Skin epidermis (tissue), 12 donors: ENCODE data around the gene EML4.
"Not testable (repeated sequence)": the region's sequence is repeated elsewhere in the genome, so short reads cannot be mapped to it uniquely, and the experiment has no call there.

Experiments used
- H3K27ac ChIP-seq, 21 experiments: fragments of 200-600 bp; sonication (generic) in 11 of 21; one replicate each; pipeline ENCODE4 v1.5.0; 2020; ENCODE audit warnings: mild to moderate bottlenecking in 3 of 21, inconsistent platforms in 2 of 21, moderate library complexity in 2 of 21
- H3K4me3 ChIP-seq, 7 experiments: fragments of 200-600 bp; sonication (generic) in 2 of 7; one replicate each; pipeline ENCODE4 v1.5.0; 2020; ENCODE audit warnings: inconsistent platforms in 2 of 7, mild to moderate bottlenecking in 2 of 7, moderate library complexity in 1 of 7

Gene EML4

GRCh38 chr2:42239811-42240210 lies 70.7 kb downstream of the EML4 start:
- no peak overlapping the region for H3K27ac ChIP-seq
- H3K4me3 ChIP-seq: no peak overlapping the region

- no peak overlapping the region for H3K4me3 ChIP-seq
- H3K27ac ChIP-seq: no peak overlapping the region
Observed at GRCh38 chr2:42241517-42241916, 72.4 kb downstream of the EML4 start.

- no peak overlapping the region for H3K27ac ChIP-seq
- no peak overlapping the region for H3K4me3 ChIP-seq
Observed at GRCh38 chr2:42243297-42243696, 74.1 kb downstream of the EML4 start.

- no peak overlapping the region for H3K27ac ChIP-seq
- no peak overlapping the region for H3K4me3 ChIP-seq
Observed at GRCh38 chr2:42244520-42244919, 75.4 kb downstream of the EML4 start.

GRCh38 chr2:42245396-42245795 lies 76.2 kb downstream of the EML4 start:
- H3K4me3 ChIP-seq: no peak overlapping the region
- H3K27ac ChIP-seq: no peak overlapping the region

GRCh38 chr2:42246562-42246961 lies 77.4 kb downstream of the EML4 start:
- Histone ChIP-seq H3K4me3 (no peak overlapping the region), H3K27ac (no peak overlapping the region)

- Histone ChIP-seq H3K4me3 (no peak overlapping the region), H3K27ac (no peak overlapping the region)
Observed at GRCh38 chr2:42248846-42249245, 79.7 kb downstream of the EML4 start.

GRCh38 chr2:42249284-42249683 lies 80.1 kb downstream of the EML4 start:
- H3K27ac ChIP-seq: no peak overlapping the region
- H3K4me3 ChIP-seq: no peak overlapping the region

- Histone ChIP-seq H3K4me3 (no peak overlapping the region), H3K27ac (no peak overlapping the region)
Observed at GRCh38 chr2:42249887-42250286, 80.7 kb downstream of the EML4 start.

- H3K4me3 ChIP-seq: no peak overlapping the region
- no peak overlapping the region for H3K27ac ChIP-seq
Observed at GRCh38 chr2:42250925-42251324, 81.8 kb downstream of the EML4 start.

GRCh38 chr2:42252464-42252863 lies 83.3 kb downstream of the EML4 start:
- no peak overlapping the region for H3K27ac ChIP-seq

GRCh38 chr2:42254186-42254895 lies 85.2 kb downstream of the EML4 start:
- Histone ChIP-seq H3K27ac (no peak overlapping the region), H3K4me3 (no peak overlapping the region)

More at GRCh38 chr2:42252464-42252863, 83.3 kb downstream of the EML4 start:
- H3K4me3 ChIP-seq: no peak overlapping the region

- H3K27ac ChIP-seq: peak overlapping the region in 2 of 21 experiments; percentile 13 to 67
- H3K4me3 ChIP-seq: no peak overlapping the region
Observed at GRCh38 chr2:42256505-42256904, 87.4 kb downstream of the EML4 start.

GRCh38 chr2:42261518-42262195 lies 92.5 kb downstream of the EML4 start:
- Histone ChIP-seq H3K27ac (no peak overlapping the region), H3K4me3 (no peak overlapping the region)

GRCh38 chr2:42266236-42266635 lies 97.1 kb downstream of the EML4 start:
- Histone ChIP-seq H3K27ac (no peak overlapping the region), H3K4me3 (no peak overlapping the region)

- Histone ChIP-seq H3K27ac (no peak overlapping the region), H3K4me3 (no peak overlapping the region)
Observed at GRCh38 chr2:42267530-42267929, 98.4 kb downstream of the EML4 start.

GRCh38 chr2:42268528-42269151 lies 99.5 kb downstream of the EML4 start:
- Histone ChIP-seq H3K27ac (no peak overlapping the region), H3K4me3 (no peak overlapping the region)

- H3K4me3 ChIP-seq: no peak overlapping the region
- peak overlapping the region in 1 of 21 experiments; percentile 1 for H3K27ac ChIP-seq
Observed at GRCh38 chr2:42270757-42271156, 101.6 kb downstream of the EML4 start.

- peak overlapping the region in 1 of 21 experiments; percentile 1 for H3K27ac ChIP-seq
- H3K4me3 ChIP-seq: not testable (repeated sequence)
Observed at GRCh38 chr2:42271246-42271645, 102.1 kb downstream of the EML4 start.

GRCh38 chr2:42274863-42275262 lies 105.7 kb downstream of the EML4 start:
- Histone ChIP-seq H3K27ac (no peak overlapping the region), H3K4me3 (no peak overlapping the region)
